OCI-LY7 (cell line): ENCODE measurements around the gene SLC35C1. TPM values are rescaled to one million over a fixed set of nuclear protein-coding genes. Genes with fewer than 3 reads are reported as not detected.

Experiments
- BruUV-seq: library from RNA; stranded (reverse); fragments of 400-500 nt; replicated peaks from 2 replicates; lab custom pipeline; 2021; lab: Mats Ljungman, UMichigan
- CTCF ChIA-PET: fragments of 300-600 bp; sonication (Branson Sonifier 250); formaldehyde crosslinking; loops from one replicate; lab custom pipeline; 2022; ENCODE audit warnings: antibody characterized with exemption; ENCODE audit not compliant: unreplicated experiment; lab: Charles Lee
- POLR2A ChIA-PET: fragments of 300-600 bp; sonication (Branson Sonifier 250); formaldehyde crosslinking; loops from one replicate; lab custom pipeline; 2022; ENCODE audit warnings: antibody characterized with exemption; lab: Charles Lee
- DNase-seq: peaks from one replicate; pipeline ENCODE4 v3.0.0-alpha.2; 2015; ENCODE audit warnings: low spot score
- H2AFZ ChIP-seq: fragments of 200-600 bp; sonication (generic), shearing (Covaris generic); 2 replicates; pipeline ENCODE4 v1.6.1; 2014; ENCODE audit warnings: mild to moderate bottlenecking, antibody characterized with exemption, low read length, moderate library complexity
- H3K27ac ChIP-seq: fragments of 200-600 bp; sonication (generic); 2 replicates; pipeline ENCODE4 v1.5.1; 2014; ENCODE audit warnings: mixed run types, low read depth, mild to moderate bottlenecking, moderate library complexity, low read length, inconsistent platforms; ENCODE audit not compliant: poor library complexity, severe bottlenecking
- H3K36me3 ChIP-seq: fragments of 200-600 bp; sonication (generic); 2 replicates; pipeline ENCODE4 v1.6.1; 2014; ENCODE audit warnings: mild to moderate bottlenecking, antibody characterized with exemption, low read length, moderate library complexity, mixed read lengths; ENCODE audit not compliant: insufficient read depth
- H3K4me1 ChIP-seq: fragments of 200-600 bp; sonication (generic); 2 replicates; pipeline ENCODE4 v1.5.1; 2014; ENCODE audit warnings: mild to moderate bottlenecking, low read length; ENCODE audit not compliant: insufficient read depth, poor library complexity, severe bottlenecking
- H3K4me2 ChIP-seq: fragments of 200-600 bp; sonication (generic); 2 replicates; pipeline ENCODE4 v1.6.1; 2014; ENCODE audit warnings: mild to moderate bottlenecking, low read length
- H3K4me3 ChIP-seq: fragments of 200-600 bp; sonication (generic); 2 replicates; pipeline ENCODE4 v1.5.1; 2014; ENCODE audit warnings: mild to moderate bottlenecking, low read depth, low read length; ENCODE audit not compliant: poor library complexity, severe bottlenecking
- H3K79me2 ChIP-seq: fragments of 200-600 bp; sonication (generic); 2 replicates; pipeline ENCODE4 v1.6.1; 2016; ENCODE audit warnings: low read depth, mild to moderate bottlenecking, low read length, moderate library complexity, mixed read lengths; ENCODE audit not compliant: insufficient read depth
- H3K9me2 ChIP-seq: fragments of 200-600 bp; sonication (generic); 2 replicates; pipeline ENCODE4 v1.6.1; 2016; ENCODE audit warnings: mild to moderate bottlenecking, low read length, mixed read lengths; ENCODE audit not compliant: insufficient read depth
- H3K9me3 ChIP-seq: fragments of 200-600 bp; sonication (generic); 2 replicates; pipeline ENCODE4 v1.6.1; 2014; ENCODE audit warnings: mild to moderate bottlenecking, mixed run types, low read length, mixed read lengths
- H4K20me1 ChIP-seq: fragments of 200-600 bp; sonication (generic); 2 replicates; pipeline ENCODE4 v1.6.1; 2014; ENCODE audit warnings: mild to moderate bottlenecking, antibody characterized with exemption, low read length, moderate library complexity, mixed read lengths; ENCODE audit not compliant: insufficient read depth
- CTCF ChIP-seq: fragments of 200-600 bp; sonication (generic); conservative IDR thresholded peaks from 2 replicates; pipeline ENCODE4 v1.5.1; 2014; ENCODE audit warnings: mild to moderate bottlenecking, antibody characterized with exemption, low read length, moderate library complexity, mixed read lengths
- EZH2phosphoT487 ChIP-seq: fragments of 200-600 bp; sonication (generic); IDR thresholded peaks from 2 replicates; pipeline ENCODE4 v1.6.1; 2018; ENCODE audit warnings: low read depth, borderline replicate concordance, mild to moderate bottlenecking, mixed run types, antibody characterized with exemption, low read length, moderate library complexity, mixed read lengths
- intact Hi-C: fragments of 100-400 bp; cut with micrococcal nuclease; formaldehyde crosslinking; loops from one replicate; pipeline ENCODE4 v1.10.0; 2022; ENCODE audit not compliant: unreplicated experiment
- total RNA-seq, 2 experiments: library from RNA; depleted of rRNA in 1 of 2; stranded (reverse); fragments of >200 nt in 1 of 2; shearing (Covaris generic) in 1 of 2; gene quantifications; 2 replicates each; pipeline ENCODE4 v1.2.3, GENCODE V29; 2014 to 2022

SLC35C1 gene
- total RNA-seq, 2 experiments from 2014 or later, result 3.3 to 9.2 TPM

- no peaks in the 10 kb centered on the region for H3K4me1 ChIP-seq
- no peak for DNase-seq
- POLR2A ChIA-PET, result interaction anchor here (0.7 kb wide), 1 partner anchor 9 kb away, joined by 3 read pairs; no protein-coding TSS in a partner anchor
- H2AFZ ChIP-seq, result no peak overlapping the region
- TF ChIP-seq EZH2phosphoT487 (no peak), CTCF (no peak)
- intact Hi-C loops, result no loop called here
- no peaks in the 10 kb centered on the region for H3K36me3 ChIP-seq
- H3K4me2 ChIP-seq, result no peak overlapping the region
- H3K4me3 ChIP-seq, result no peak overlapping the region
- no peaks in the 10 kb centered on the region for H3K9me3 ChIP-seq
- no peaks in the 10 kb centered on the region for H4K20me1 ChIP-seq
- BruUV-seq, result no TSS peak
- CTCF ChIA-PET, result no interaction called here
- no peaks in the 10 kb centered on the region for H3K9me2 ChIP-seq
- H3K27ac ChIP-seq, result no peak overlapping the region
- no peaks in the 10 kb centered on the region for H3K79me2 ChIP-seq
Observed at GRCh38 chr11:45756384-45757010, 48.5 kb upstream of the SLC35C1 start.

- CTCF ChIA-PET, result no interaction called here
- no peak for TF ChIP-seq EZH2phosphoT487
- TF ChIP-seq CTCF, result no peak
- Histone ChIP-seq H3K9me2 (no peaks in the 10 kb centered on the region), H3K36me3 (no peaks in the 10 kb centered on the region), H3K79me2 (no peaks in the 10 kb centered on the region), H3K4me1 (no peaks in the 10 kb centered on the region), H2AFZ (no peak overlapping the region), H3K9me3 (no peaks in the 10 kb centered on the region), H3K27ac (no peak overlapping the region), H3K4me2 (no peak overlapping the region), H3K4me3 (no peak overlapping the region), H4K20me1 (no peaks in the 10 kb centered on the region)
- DNase-seq, result no peak
- no TSS peak for BruUV-seq
- POLR2A ChIA-PET, result no interaction called here
- intact Hi-C loops, result no loop called here
Observed at GRCh38 chr11:45757672-45758071, 47.3 kb upstream of the SLC35C1 start.

- Histone ChIP-seq H3K9me3 (no peaks in the 10 kb centered on the region), H4K20me1 (no peaks in the 10 kb centered on the region), H3K9me2 (no peaks in the 10 kb centered on the region), H3K27ac (no peak overlapping the region), H2AFZ (no peak overlapping the region), H3K36me3 (no peaks in the 10 kb centered on the region), H3K4me1 (no peaks in the 10 kb centered on the region), H3K79me2 (no peaks in the 10 kb centered on the region), H3K4me3 (no peak overlapping the region), H3K4me2 (no peak overlapping the region)
- POLR2A ChIA-PET, result no interaction called here
- no peak for TF ChIP-seq CTCF
- TF ChIP-seq EZH2phosphoT487, result no peak
- DNase-seq, result no peak
- no TSS peak for BruUV-seq
- CTCF ChIA-PET, result interaction anchor here (0.5 kb wide), 1 partner anchor 10 kb away, joined by 5 read pairs; no protein-coding TSS in a partner anchor
- intact Hi-C loops, result no loop called here
Observed at GRCh38 chr11:45761659-45762058, 43.3 kb upstream of the SLC35C1 start.
